HG02943 (cell line): Measurements from ENCODE around the gene NPAS3.

Experiments
- ATAC-seq: cut with Tn5 transposase; IDR thresholded peaks from one replicate; pipeline ENCODE4 v1.9.1; 2021; ENCODE audit warnings: mild to moderate bottlenecking, low read depth, moderate library complexity; ENCODE audit not compliant: unreplicated experiment

The NPAS3 gene

GRCh38 chr14:33711811-33712216 lies 773.1 kb downstream of the NPAS3 start:
- no peak for ATAC-seq

GRCh38 chr14:33714527-33715226 lies 776.0 kb downstream of the NPAS3 start:
- no peak for ATAC-seq

GRCh38 chr14:33715227-33715528 lies 776.5 kb downstream of the NPAS3 start:
- no peak for ATAC-seq

- no peak for ATAC-seq
Measured at GRCh38 chr14:33716921-33717320, 778.2 kb downstream of the NPAS3 start.

- ATAC-seq, result no peak
Measured at GRCh38 chr14:33717866-33718265, 779.2 kb downstream of the NPAS3 start.

GRCh38 chr14:33720284-33720787 lies 781.7 kb downstream of the NPAS3 start:
- ATAC-seq, result no peak

GRCh38 chr14:33726685-33727084 lies 788.0 kb downstream of the NPAS3 start:
- no peak for ATAC-seq

- no peak for ATAC-seq
Measured at GRCh38 chr14:33727606-33728005, 788.9 kb downstream of the NPAS3 start.

- no peak for ATAC-seq
Measured at GRCh38 chr14:33728010-33728498, 789.4 kb downstream of the NPAS3 start.

GRCh38 chr14:33730156-33730555 lies 791.5 kb downstream of the NPAS3 start:
- no peak for ATAC-seq

GRCh38 chr14:33732175-33732574 lies 793.5 kb downstream of the NPAS3 start:
- ATAC-seq, result no peak

GRCh38 chr14:33733310-33733709 lies 794.6 kb downstream of the NPAS3 start:
- ATAC-seq, result no peak

- no peak for ATAC-seq
Measured at GRCh38 chr14:33733721-33734120, 795.0 kb downstream of the NPAS3 start.

- no peak for ATAC-seq
Measured at GRCh38 chr14:33734387-33734786, 795.7 kb downstream of the NPAS3 start.

- no peak for ATAC-seq
Measured at GRCh38 chr14:33736299-33736825, 797.7 kb downstream of the NPAS3 start.

- ATAC-seq, result no peak
Measured at GRCh38 chr14:33736979-33737378, 798.3 kb downstream of the NPAS3 start.

GRCh38 chr14:33737446-33737845 lies 798.8 kb downstream of the NPAS3 start:
- no peak for ATAC-seq

GRCh38 chr14:33738029-33738428 lies 799.4 kb downstream of the NPAS3 start:
- no peak for ATAC-seq

GRCh38 chr14:33738491-33738890 lies 799.8 kb downstream of the NPAS3 start:
- no peak for ATAC-seq

- no peak for ATAC-seq
Measured at GRCh38 chr14:33740531-33740930, 801.9 kb downstream of the NPAS3 start.

GRCh38 chr14:33742166-33742565 lies 803.5 kb downstream of the NPAS3 start:
- no peak for ATAC-seq

- ATAC-seq, result no peak
Measured at GRCh38 chr14:33745163-33745562, 806.5 kb downstream of the NPAS3 start.
